ENCODE data around the gene CD86.

GRCh38 chr3:122030381-122031122 lies 24.6 kb upstream of the CD86 start:
- TF ChIP-seq CTCF (IDR thresholded peaks at IDR 0.05; ENCODE audit: low read depth, low read length, poor library complexity, severe bottlenecking) (no peak), EZH2phosphoT487 (IDR thresholded peaks at IDR 0.05; ENCODE audit: borderline replicate concordance, low read length) (no peak)

All from DOHH2 (cell line).